ENCODE measurements around the gene COPZ1. TPM values are rescaled to one million over a fixed set of nuclear protein-coding genes. Genes with fewer than 3 reads are reported as not detected.

The COPZ1 gene
- total and polyA plus RNA-seq, 9 of the 15 experiments (the other 6 are each of a cell fraction or from before 2014, with no cell fraction given): 137 to 487 (median 233) TPM

DNA sequence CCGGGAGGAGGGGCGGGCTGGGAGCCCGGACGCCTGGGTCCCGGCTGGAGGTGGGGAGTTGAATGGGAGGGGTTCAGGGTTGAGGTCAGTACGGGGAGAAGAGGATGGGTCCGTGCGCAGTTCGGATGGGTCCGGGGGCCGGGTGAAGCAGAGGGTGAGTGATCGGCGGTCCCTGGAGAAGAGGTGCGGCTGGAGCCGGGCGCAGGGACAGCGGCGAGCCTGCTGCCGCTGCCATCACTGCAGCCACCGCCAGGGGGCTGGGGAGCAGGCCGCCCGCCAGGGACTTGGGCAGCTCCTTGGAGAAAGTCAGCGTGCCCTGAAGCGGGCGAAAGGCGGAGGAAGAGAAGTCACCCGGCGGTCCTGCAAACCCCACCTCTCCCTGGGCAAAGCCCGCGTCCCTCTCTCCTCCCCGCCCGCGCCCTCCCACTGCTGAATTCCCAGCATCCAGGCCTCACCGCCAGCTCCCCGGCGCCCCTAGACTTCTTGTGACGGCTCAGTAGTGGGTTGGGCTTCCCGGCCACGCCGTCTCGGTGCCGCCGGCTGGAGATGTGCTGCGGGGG lies 45.3 kb downstream of the COPZ1 start (continued):
- TF ChIP-seq ARID4B (CRISPR knock-in tag; IDR thresholded peaks at IDR 0.05): no peak; the same call in 1 of the 2 replicates
- TF ChIP-seq ZKSCAN8 (CRISPR knock-in tag; IDR thresholded peaks at IDR 0.05): no peak
- TF ChIP-seq, protein P1, sequence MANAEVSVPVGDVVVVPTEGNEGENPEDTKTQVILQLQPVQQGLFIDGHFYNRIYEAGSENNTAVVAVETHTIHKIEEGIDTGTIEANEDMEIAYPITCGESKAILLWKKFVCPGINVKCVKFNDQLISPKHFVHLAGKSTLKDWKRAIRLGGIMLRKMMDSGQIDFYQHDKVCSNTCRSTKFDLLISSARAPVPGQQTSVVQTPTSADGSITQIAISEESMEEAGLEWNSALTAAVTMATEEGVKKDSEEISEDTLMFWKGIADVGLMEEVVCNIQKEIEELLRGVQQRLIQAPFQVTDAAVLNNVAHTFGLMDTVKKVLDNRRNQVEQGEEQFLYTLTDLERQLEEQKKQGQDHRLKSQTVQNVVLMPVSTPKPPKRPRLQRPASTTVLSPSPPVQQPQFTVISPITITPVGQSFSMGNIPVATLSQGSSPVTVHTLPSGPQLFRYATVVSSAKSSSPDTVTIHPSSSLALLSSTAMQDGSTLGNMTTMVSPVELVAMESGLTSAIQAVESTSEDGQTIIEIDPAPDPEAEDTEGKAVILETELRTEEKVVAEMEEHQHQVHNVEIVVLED (CRISPR knock-in tag; IDR thresholded peaks at IDR 0.05): no peak
- 0 out of 2 replicates have a peak, but pooled peaks have one; percentile 17 for TF ChIP-seq BCOR (IDR thresholded peaks at IDR 0.05)
- TF ChIP-seq JUND (IDR thresholded peaks at IDR 0.05; ENCODE audit: borderline replicate concordance, low read depth, low read length): 0 out of 2 replicates have a peak, but pooled peaks have one; percentile 12
- no peak for TF ChIP-seq JUND (tag; IDR thresholded peaks at IDR 0.05; ENCODE audit: borderline replicate concordance, low read depth, low read length)
- peak; percentile 69 for TF ChIP-seq PRDM10 (IDR thresholded peaks at IDR 0.05; ENCODE audit: partially characterized antibody)
- no peak for TF ChIP-seq DLX4 (CRISPR knock-in tag; IDR thresholded peaks at IDR 0.05)
- TF ChIP-seq CC2D1A (IDR thresholded peaks at IDR 0.05): no peak
- TF ChIP-seq TBP (optimal IDR thresholded peaks at IDR 0.05; ENCODE audit: low read depth, low read length): no peak
- 0 out of 2 replicates have a peak, but pooled peaks have one; percentile 39 for TF ChIP-seq ZNF583 (CRISPR knock-in tag; IDR thresholded peaks at IDR 0.05)
- TF ChIP-seq YY1 (IDR thresholded peaks at IDR 0.05; ENCODE audit: borderline replicate concordance in 1 of 3, control insufficient read depth in 1 of 3, extremely low read depth in 1 of 3, insufficient read depth in 3 of 3, insufficient read length in 1 of 3, insufficient replicate concordance in 2 of 3, low read depth in 1 of 3, low read length in 2 of 3): peak in 2 of 3 experiments; percentile 55 to 67
- peak; percentile 24; the same call in 1 of the 2 replicates for TF ChIP-seq ARID1B (IDR thresholded peaks at IDR 0.05)
- peak; percentile 63 for TF ChIP-seq ZFX (CRISPR knock-in tag; IDR thresholded peaks at IDR 0.05)
- no peak for TF ChIP-seq SAP30 (IDR thresholded peaks at IDR 0.05; ENCODE audit: borderline replicate concordance, insufficient read depth, low read depth, low read length, poor library complexity, severe bottlenecking)
- TF ChIP-seq HDAC1 (IDR thresholded peaks at IDR 0.05): peak; percentile 74 to 87; a peak in 3 of 4 replicates
- TF ChIP-seq ZNF695 (CRISPR knock-in tag; IDR thresholded peaks at IDR 0.05): no peak
